Measurements from ENCODE around the gene CHRNB4.

The CHRNB4 gene

GRCh38 chr15:78628227-78628626 is 12.8 kb downstream of the CHRNB4 start:
- no peak for DNase-seq
- no peak overlapping the region for H3K27ac Mint-ChIP-seq
- peaks cover 37% of the 10 kb centered on the region for H3K27me3 Mint-ChIP-seq
- ATAC-seq: no peak
- H3K4me3 Mint-ChIP-seq: no peak overlapping the region
- H3K4me1 Mint-ChIP-seq: no peaks in the 10 kb centered on the region
- peaks cover 7 to 8% of the 10 kb centered on the region in 2 donors for H3K9me3 Mint-ChIP-seq

GRCh38 chr15:78627348-78627747 is 13.7 kb downstream of the CHRNB4 start:
- no peak for DNase-seq
- no peak overlapping the region for H3K4me3 Mint-ChIP-seq
- H3K27me3 Mint-ChIP-seq: peaks cover 39% of the 10 kb centered on the region
- no peak for ATAC-seq
- H3K27ac Mint-ChIP-seq: no peak overlapping the region
- no peaks in the 10 kb centered on the region for H3K9me3 Mint-ChIP-seq
- H3K4me1 Mint-ChIP-seq: no peaks in the 10 kb centered on the region

GRCh38 chr15:78626381-78626995 is 14.5 kb downstream of the CHRNB4 start:
- peaks cover 6% of the 10 kb centered on the region for H3K4me1 Mint-ChIP-seq
- no peak overlapping the region for H3K27ac Mint-ChIP-seq
- no peak for DNase-seq
- H3K27me3 Mint-ChIP-seq: peaks cover 48% of the 10 kb centered on the region
- H3K9me3 Mint-ChIP-seq: no peaks in the 10 kb centered on the region
- ATAC-seq: no peak
- no peak overlapping the region for H3K4me3 Mint-ChIP-seq

GRCh38 chr15:78625606-78626280 is 15.3 kb downstream of the CHRNB4 start:
- Mint-ChIP-seq H3K27ac (no peak overlapping the region), H3K4me3 (no peak overlapping the region), H3K4me1 (peaks cover 13% of the 10 kb centered on the region), H3K27me3 (peaks cover 55% of the 10 kb centered on the region), H3K9me3 (no peaks in the 10 kb centered on the region)
- no peak for ATAC-seq
- DNase-seq: no peak

- Mint-ChIP-seq H3K9me3 (no peaks in the 10 kb centered on the region), H3K4me3 (no peak overlapping the region), H3K27ac (no peak overlapping the region), H3K27me3 (peaks cover 62% of the 10 kb centered on the region), H3K4me1 (peaks cover 15% of the 10 kb centered on the region)
- no peak for ATAC-seq
- no peak for DNase-seq
Observed at GRCh38 chr15:78624651-78625590, 16.1 kb downstream of the CHRNB4 start.

GRCh38 chr15:78623786-78624497 is 17.1 kb downstream of the CHRNB4 start:
- Mint-ChIP-seq H3K4me1 (peaks cover 24% of the 10 kb centered on the region), H3K27me3 (peaks cover 70% of the 10 kb centered on the region), H3K4me3 (no peak overlapping the region), H3K9me3 (no peaks in the 10 kb centered on the region), H3K27ac (peak overlapping the region in 1 of 2 donors; percentile 0)
- DNase-seq (no peak), ATAC-seq (no peak)

- Mint-ChIP-seq H3K27me3 (peaks cover 73% of the 10 kb centered on the region), H3K4me3 (no peak overlapping the region), H3K27ac (no peak overlapping the region), H3K9me3 (no peaks in the 10 kb centered on the region), H3K4me1 (peaks cover 24% of the 10 kb centered on the region)
- DNase-seq (no peak), ATAC-seq (no peak)
Observed at GRCh38 chr15:78621810-78622402, 19.1 kb downstream of the CHRNB4 start.

- ATAC-seq (no peak), DNase-seq (no peak)
- no peaks in the 10 kb centered on the region for H3K9me3 Mint-ChIP-seq
- peaks cover 24% of the 10 kb centered on the region for H3K4me1 Mint-ChIP-seq
- H3K27me3 Mint-ChIP-seq: peaks cover 64% of the 10 kb centered on the region
- H3K4me3 Mint-ChIP-seq: peak within 1 kb of the TSS; percentile 28 to 66
- H3K27ac Mint-ChIP-seq: no peak within 1 kb of the TSS
Observed at GRCh38 chr15:78620527-78621421, 20.2 kb downstream of the CHRNB4 start, which contains the start of gene CHRNA3. TSS of gene CHRNA3 (minus strand) at chr15:78620996. CDS start at chr15:78620794, 202 bp downstream.

- Mint-ChIP-seq H3K4me3 (peak overlapping the region in 1 of 2 donors; percentile 66), H3K27ac (no peak overlapping the region), H3K27me3 (peaks cover 64% of the 10 kb centered on the region), H3K4me1 (peaks cover 24% of the 10 kb centered on the region), H3K9me3 (no peaks in the 10 kb centered on the region)
- DNase-seq (peak in 1 of 2 donors; percentile 19), ATAC-seq (no peak)
Observed at GRCh38 chr15:78620021-78620526, 20.9 kb downstream of the CHRNB4 start.

- peaks cover 61% of the 10 kb centered on the region for H3K27me3 Mint-ChIP-seq
- H3K27ac Mint-ChIP-seq: no peak overlapping the region
- no peak for ATAC-seq
- no peaks in the 10 kb centered on the region for H3K9me3 Mint-ChIP-seq
- H3K4me3 Mint-ChIP-seq: peak overlapping the region in 1 of 2 donors; percentile 66
- DNase-seq: no peak
- H3K4me1 Mint-ChIP-seq: peaks cover 24% of the 10 kb centered on the region
Observed at GRCh38 chr15:78619022-78619950, 21.7 kb downstream of the CHRNB4 start.

GRCh38 chr15:78618490-78618934 is 22.5 kb downstream of the CHRNB4 start:
- peak; percentile 59 for ATAC-seq
- peak; percentile 76 to 77 for DNase-seq
- Mint-ChIP-seq H3K4me1 (peaks cover 24% of the 10 kb centered on the region), H3K4me3 (no peak overlapping the region), H3K27ac (no peak overlapping the region), H3K27me3 (peaks cover 54% of the 10 kb centered on the region), H3K9me3 (no peaks in the 10 kb centered on the region)

- peaks cover 49% of the 10 kb centered on the region for H3K27me3 Mint-ChIP-seq
- ATAC-seq (peak; percentile 19), DNase-seq (no peak)
- peaks cover 24% of the 10 kb centered on the region for H3K4me1 Mint-ChIP-seq
- H3K27ac Mint-ChIP-seq: no peak overlapping the region
- H3K4me3 Mint-ChIP-seq: no peak overlapping the region
- no peaks in the 10 kb centered on the region for H3K9me3 Mint-ChIP-seq
Observed at GRCh38 chr15:78618064-78618463, 22.9 kb downstream of the CHRNB4 start.

GRCh38 chr15:78617516-78617915 is 23.5 kb downstream of the CHRNB4 start:
- H3K4me1 Mint-ChIP-seq: peaks cover 24% of the 10 kb centered on the region
- peaks cover 44% of the 10 kb centered on the region for H3K27me3 Mint-ChIP-seq
- ATAC-seq: no peak
- no peak overlapping the region for H3K27ac Mint-ChIP-seq
- no peaks in the 10 kb centered on the region for H3K9me3 Mint-ChIP-seq
- no peak overlapping the region for H3K4me3 Mint-ChIP-seq
- no peak for DNase-seq
